ENCODE measurements around the gene AMH.

Gene AMH

DNA sequence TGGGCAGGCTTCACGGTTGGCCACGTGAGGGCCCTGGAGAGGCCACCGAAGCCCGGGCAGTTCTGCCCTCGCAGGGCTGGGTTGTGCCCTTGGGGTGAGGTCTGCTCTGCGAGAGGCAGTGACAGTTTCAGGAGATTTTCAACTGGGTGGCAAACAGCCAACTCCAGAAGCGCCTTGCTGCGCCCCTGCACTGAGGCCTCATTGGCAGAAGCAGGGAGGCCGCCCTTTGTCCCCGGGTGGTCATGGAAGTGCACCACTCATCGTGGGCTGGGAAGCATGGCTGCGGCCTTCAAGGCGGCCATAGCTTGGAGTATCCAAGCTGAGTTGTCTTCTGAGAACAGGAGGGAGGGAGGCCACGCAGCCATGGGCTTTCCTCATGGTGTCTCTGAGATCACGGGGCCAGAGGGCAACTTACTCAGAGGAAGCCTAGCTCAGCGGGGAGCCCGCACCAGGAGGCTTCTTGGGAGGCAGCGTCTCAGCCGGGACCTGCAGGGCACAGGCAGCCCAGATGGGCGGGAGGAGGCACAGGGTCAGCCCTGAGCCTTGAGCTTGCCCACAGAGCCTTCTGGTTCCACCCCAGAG, 27.8 kb upstream of the AMH start:
- no peak for DNase-seq (ENCODE audit: low read depth, low spot score)

DNA sequence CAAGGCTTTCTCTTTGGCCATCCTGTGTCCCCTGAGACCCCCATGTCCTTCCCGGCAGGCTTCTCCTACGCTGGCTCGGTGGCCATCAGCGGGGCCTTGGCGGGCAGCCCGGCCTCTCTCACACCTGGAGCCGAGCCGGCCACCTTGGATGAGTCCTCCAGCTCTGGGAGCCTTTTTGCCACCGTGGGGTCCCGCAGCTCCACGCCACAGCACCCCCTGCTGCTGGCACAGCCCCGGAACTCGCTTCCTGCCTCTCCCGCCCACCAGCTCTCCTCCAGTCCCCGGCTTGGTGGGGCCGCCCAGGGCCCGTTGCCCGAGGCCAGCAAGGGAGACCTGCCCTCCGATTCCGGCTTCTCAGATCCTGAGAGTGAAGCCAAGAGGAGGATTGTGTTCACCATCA, 27.2 kb upstream of the AMH start:
- DNase-seq (ENCODE audit: low read depth, low spot score): no peak

- no peak for DNase-seq (ENCODE audit: low read depth, low spot score)
Measured at GRCh38 chr19:2223391-2223790, 25.7 kb upstream of the AMH start.

DNA sequence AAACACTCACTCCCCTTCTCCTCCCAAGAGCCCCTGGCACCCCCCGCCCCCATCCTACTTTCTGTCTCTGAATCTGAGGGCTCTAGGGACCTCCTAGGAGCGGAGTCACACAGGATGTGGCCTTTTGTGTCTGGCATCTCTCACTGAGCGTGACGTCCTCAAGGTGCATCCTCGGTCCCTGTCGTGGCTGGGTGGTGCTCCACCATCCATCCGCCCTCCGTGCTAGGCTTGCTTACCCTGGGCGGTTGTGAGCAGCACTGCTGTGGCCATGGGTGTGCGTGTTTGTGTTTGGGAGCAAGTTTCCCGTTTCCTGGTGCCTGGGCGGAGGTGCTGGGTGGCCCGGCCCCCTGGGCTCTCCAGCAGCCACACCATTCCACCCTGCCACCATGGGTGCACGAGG, 25.2 kb upstream of the AMH start:
- no peak for DNase-seq (ENCODE audit: low read depth, low spot score)

GRCh38 chr19:2224754-2225349, 24.3 kb upstream of the AMH start:
- DNase-seq (ENCODE audit: low read depth, low spot score): no peak

- no peak for DNase-seq (ENCODE audit: low read depth, low spot score)
Measured at GRCh38 chr19:2225415-2226050, 23.6 kb upstream of the AMH start.

DNA sequence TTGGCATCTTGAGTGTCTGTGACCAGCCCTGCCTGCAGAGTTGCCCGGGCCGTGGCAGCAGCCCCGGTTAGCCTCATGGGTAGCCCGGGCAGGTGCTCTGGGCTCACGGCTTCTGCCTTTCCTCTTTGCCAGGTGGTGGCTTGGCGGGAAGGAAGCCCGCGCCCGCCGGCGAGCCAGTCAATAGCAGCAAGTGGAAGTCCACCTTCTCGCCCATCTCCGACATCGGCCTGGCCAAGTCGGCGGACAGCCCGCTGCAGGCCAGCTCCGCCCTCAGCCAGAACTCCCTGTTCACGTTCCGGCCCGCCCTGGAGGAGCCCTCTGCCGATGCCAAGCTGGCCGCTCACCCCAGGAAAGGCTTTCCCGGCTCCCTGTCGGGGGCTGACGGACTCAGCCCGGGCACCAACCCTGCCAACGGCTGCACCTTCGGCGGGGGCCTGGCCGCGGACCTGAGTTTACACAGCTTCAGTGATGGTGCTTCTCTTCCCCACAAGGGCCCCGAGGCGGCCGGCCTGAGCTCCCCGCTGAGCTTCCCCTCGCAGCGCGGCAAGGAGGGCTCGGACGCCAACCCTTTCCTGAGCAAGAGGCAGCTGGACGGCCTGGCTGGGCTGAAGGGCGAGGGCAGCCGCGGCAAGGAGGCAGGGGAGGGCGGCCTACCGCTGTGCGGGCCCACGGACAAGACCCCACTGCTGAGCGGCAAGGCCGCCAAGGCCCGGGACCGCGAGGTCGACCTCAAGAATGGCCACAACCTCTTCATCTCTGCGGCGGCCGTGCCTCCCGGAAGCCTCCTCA, 22.9 kb upstream of the AMH start:
- DNase-seq (ENCODE audit: low read depth, low spot score): no peak

DNA sequence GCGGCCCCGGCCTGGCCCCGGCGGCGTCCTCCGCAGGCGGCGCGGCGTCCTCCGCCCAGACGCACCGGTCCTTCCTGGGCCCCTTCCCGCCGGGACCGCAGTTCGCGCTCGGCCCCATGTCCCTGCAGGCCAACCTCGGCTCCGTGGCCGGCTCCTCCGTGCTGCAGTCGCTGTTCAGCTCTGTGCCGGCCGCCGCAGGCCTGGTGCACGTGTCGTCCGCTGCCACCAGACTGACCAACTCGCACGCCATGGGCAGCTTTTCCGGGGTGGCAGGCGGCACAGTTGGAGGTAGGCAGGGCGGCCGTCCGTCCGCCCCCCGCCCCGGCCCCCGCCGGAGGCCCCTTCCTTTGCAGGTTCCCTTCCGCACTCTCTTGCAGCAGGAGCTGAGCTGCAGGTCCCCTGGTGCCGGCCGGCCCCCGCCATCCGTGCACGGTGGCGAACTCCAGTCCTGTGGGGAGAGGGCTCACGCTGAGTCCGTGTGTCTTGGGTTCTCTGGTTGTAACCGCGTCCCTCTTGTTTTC, 22.2 kb upstream of the AMH start:
- no peak for DNase-seq (ENCODE audit: low read depth, low spot score)

DNA sequence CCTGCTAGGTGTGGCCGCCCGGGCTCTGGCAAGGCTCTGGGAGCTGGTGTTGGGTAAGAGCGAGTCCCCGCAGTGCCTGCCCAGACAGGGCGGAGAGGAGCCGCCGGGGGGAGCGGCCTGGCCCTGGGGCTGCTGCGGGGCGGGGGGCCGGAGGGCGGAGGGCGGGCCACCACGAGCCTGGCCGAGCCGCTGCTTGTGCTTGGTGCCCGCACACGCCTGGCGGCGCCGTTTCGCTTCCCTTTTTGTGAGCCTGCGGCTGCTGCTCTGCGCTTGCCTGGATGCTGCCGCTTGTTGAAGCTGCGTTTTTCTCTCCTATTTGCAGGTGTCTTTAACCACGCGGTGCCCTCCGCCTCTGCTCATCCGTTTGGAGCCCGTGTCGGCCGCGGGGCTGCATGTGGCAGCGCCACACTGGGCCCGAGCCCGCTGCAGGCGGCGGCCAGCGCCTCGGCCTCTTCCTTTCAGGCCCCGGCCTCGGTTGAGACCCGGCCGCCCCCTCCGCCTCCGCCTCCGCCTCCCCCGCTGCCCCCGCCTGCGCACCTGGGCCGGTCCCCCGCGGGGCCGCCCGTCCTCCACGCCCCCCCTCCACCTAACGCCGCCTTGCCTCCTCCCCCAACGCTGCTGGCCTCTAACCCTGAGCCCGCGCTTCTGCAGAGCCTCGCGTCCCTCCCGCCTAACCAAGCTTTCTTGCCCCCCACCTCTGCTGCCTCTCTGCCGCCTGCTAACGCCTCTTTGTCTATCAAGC, 21.5 kb upstream of the AMH start:
- no peak for DNase-seq (ENCODE audit: low read depth, low spot score)

GRCh38 chr19:2228157-2229030, 20.7 kb upstream of the AMH start:
- DNase-seq (ENCODE audit: low read depth, low spot score): no peak

GRCh38 chr19:2229103-2230032, 19.8 kb upstream of the AMH start:
- DNase-seq (ENCODE audit: low read depth, low spot score): no peak

- no peak for DNase-seq (ENCODE audit: low read depth, low spot score)
Measured at GRCh38 chr19:2230033-2230531, 19.0 kb upstream of the AMH start.

DNA sequence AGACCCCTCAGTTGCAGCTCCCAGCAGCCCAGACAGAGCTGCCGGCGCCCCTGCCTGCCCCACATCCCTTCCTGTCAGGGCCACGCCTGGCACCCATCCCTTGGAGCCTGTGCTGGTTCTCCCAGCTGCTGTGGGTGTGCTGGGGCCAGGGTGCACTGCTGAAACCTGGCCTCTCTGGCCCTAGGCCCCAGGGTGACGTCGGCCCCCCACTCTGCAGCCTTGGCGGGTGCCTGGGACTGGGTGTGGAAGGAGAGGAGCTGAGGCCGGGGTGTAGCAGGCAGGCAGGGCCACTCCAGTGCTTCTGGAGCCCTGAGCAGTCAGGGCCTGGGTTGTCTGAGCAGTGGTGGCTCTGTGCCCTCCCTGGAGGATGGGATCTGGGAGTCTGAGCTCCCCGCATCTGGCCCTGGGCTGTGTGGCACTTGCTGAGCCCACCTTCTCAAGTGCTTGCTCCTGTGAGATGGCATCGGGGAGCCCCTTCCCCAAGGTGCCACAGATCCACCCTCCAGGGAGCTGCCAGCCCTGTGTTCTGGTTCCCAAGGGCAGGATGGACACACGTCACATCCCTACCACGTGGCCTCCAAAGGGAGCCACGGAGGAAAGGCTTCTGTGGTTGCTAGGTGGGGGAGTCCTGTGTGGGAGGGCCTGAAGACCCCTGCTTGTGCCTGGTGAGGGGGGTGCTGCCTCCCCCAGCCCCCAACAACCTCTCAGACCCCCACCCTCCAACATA, 18.2 kb upstream of the AMH start:
- no peak for DNase-seq (ENCODE audit: low read depth, low spot score)

DNA sequence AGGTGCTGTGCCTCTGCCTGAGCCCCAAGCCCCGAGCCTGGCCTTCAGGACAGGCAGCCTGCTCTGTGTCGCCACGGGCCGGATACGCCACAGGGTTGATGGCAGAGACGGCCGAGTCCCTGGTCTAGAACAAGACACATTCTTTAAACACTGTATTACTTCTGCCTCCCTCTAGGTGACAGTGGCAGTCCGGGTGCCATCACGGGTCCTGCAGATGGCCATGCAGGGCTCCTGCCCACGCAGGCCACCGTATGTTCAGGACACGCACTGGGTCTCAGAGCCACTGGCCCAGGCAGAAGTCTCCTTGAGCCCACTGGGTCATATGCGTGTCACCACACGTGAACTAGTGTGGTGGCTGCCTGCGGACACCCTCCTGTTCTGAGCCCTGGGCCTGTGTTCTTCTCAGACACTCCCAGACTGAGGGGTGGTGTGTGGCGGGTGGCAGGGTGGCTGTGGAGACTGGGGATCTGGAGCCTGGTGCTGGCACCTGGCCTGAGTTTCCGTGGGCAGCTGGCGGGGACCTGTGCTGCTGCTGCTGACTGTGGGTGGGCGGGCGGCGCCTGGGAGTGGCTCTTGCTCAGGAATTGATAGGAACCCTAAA, 17.4 kb upstream of the AMH start:
- DNase-seq (ENCODE audit: low read depth, low spot score): no peak

- DNase-seq (ENCODE audit: low read depth, low spot score): no peak
Measured at GRCh38 chr19:2232286-2233151, 16.6 kb upstream of the AMH start.

- no peak for DNase-seq (ENCODE audit: low read depth, low spot score)
Measured at GRCh38 chr19:2233601-2234280, 15.4 kb upstream of the AMH start.

- DNase-seq (ENCODE audit: low read depth, low spot score): no peak
Measured at GRCh38 chr19:2234996-2235380, 14.1 kb upstream of the AMH start.

All from iPS DF 19.7 (cell line).